GM10266 (cell line): ENCODE results near the gene TRABD2B.

Experiments
- DNase-seq: peaks from one replicate; pipeline ENCODE4 v3.0.0; 2012; ENCODE audit errors: extremely low spot score
- CTCF ChIP-seq: IDR thresholded peaks from 2 replicates; pipeline ENCODE4 v1.5.1; 2012; ENCODE audit warnings: mild to moderate bottlenecking, low read depth; ENCODE audit not compliant: control insufficient read depth, insufficient read depth; ENCODE audit errors: missing control alignments

The TRABD2B gene

GRCh38 chr1:47772960-47773682 lies 224.1 kb downstream of the TRABD2B start:
- no peak for TF ChIP-seq CTCF
- no peak for DNase-seq

GRCh38 chr1:47772281-47772680 lies 224.9 kb downstream of the TRABD2B start:
- no peak for TF ChIP-seq CTCF
- DNase-seq: no peak

GRCh38 chr1:47771751-47772150 lies 225.4 kb downstream of the TRABD2B start:
- TF ChIP-seq CTCF: no peak
- DNase-seq: no peak

- no peak for DNase-seq
- no peak for TF ChIP-seq CTCF
Measured at GRCh38 chr1:47769983-47770382, 227.2 kb downstream of the TRABD2B start.

GRCh38 chr1:47769295-47769694 lies 227.9 kb downstream of the TRABD2B start:
- TF ChIP-seq CTCF: no peak
- no peak for DNase-seq

GRCh38 chr1:47767741-47768100 lies 229.5 kb downstream of the TRABD2B start:
- TF ChIP-seq CTCF: no peak
- no peak for DNase-seq

- no peak for TF ChIP-seq CTCF
- no peak for DNase-seq
Measured at GRCh38 chr1:47766832-47767740, 230.1 kb downstream of the TRABD2B start.
